ENCODE results near the gene AKR1B1. TPM values are rescaled to one million over a fixed set of nuclear protein-coding genes. Genes with fewer than 3 reads are reported as not detected.

AKR1B1 gene
- total RNA-seq, 1 donor from 2014 or later: 52.8 TPM

DNA sequence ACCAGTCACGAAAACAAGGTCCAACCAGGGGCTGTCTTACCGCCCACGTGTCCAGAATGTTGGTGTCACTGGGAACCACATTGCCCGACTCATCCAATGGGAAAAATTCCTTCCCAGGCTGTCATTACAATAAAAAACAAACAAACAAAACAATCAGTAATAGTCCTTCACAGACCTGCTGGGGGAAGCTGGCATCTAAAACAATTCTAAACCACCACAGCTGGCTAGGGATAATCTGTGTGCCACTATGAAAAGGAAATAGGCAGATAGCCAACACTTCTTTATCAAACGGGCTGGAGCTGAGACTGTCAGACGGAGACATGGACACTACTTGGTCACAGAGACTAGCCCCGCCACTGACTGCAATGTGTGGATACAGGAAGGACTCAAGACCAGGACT lies 9.2 kb downstream of the AKR1B1 start:
- H3K27me3 Mint-ChIP-seq (ENCODE audit: unreplicated experiment): peaks cover 4% of the 10 kb centered on the region
- H3K27ac Mint-ChIP-seq (ENCODE audit: unreplicated experiment): no peak overlapping the region
- no peak for DNase-seq (ENCODE audit: low spot score)
- H3K36me3 Mint-ChIP-seq (ENCODE audit: low read depth, unreplicated experiment): peaks cover 27% of the 10 kb centered on the region
- peaks cover 7% of the 10 kb centered on the region for H3K4me1 Mint-ChIP-seq (ENCODE audit: unreplicated experiment)
- TF ChIP-seq, protein P1, sequence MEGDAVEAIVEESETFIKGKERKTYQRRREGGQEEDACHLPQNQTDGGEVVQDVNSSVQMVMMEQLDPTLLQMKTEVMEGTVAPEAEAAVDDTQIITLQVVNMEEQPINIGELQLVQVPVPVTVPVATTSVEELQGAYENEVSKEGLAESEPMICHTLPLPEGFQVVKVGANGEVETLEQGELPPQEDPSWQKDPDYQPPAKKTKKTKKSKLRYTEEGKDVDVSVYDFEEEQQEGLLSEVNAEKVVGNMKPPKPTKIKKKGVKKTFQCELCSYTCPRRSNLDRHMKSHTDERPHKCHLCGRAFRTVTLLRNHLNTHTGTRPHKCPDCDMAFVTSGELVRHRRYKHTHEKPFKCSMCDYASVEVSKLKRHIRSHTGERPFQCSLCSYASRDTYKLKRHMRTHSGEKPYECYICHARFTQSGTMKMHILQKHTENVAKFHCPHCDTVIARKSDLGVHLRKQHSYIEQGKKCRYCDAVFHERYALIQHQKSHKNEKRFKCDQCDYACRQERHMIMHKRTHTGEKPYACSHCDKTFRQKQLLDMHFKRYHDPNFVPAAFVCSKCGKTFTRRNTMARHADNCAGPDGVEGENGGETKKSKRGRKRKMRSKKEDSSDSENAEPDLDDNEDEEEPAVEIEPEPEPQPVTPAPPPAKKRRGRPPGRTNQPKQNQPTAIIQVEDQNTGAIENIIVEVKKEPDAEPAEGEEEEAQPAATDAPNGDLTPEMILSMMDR (IDR thresholded peaks at IDR 0.05; ENCODE audit: unreplicated experiment): no peak
- H3K4me3 Mint-ChIP-seq (ENCODE audit: unreplicated experiment): peak overlapping the region; percentile 51
- H3K9me3 Mint-ChIP-seq (ENCODE audit: unreplicated experiment): no peaks in the 10 kb centered on the region

DNA sequence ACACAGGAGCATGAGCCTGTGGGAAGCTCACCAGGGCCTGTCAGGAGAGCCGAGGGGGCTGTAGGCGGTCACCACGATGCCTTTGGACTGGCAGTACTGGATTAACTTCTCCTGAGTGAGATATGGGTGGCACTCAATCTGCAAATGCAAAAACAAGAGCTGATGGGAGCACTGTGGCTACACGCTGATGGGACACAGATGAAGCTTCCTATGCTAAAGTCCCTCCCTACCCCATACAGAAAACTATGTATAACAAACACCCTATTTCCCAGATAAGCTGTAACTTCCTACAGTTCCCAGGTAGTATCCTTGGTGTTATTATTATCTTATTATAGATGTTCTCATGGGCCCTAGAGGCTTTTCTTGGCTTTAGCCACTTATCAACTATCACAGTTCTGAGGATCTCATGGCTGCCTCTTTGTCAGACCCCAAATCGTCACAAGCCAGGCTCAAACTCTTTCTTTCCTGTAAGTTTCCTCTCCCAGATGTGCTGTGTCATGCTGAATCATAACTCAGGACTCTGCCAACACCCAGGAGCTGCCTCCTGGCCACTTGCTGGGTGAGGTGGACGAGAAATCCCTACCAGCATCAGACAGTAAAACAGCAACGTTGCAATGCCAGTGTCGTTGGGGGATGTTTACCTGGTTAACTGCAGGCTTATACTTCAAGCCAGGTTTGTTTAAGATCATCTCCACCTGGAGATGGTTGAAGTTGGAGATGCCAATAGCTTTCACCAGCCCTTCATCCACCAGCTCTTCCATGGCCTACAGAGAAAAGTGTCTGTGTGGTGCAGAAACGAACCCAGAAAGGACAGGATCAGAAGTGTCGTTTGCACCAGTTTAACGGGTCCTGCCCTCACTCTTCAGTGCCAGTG lies 10.3 kb downstream of the AKR1B1 start:
- Mint-ChIP-seq H3K9me3 (ENCODE audit: unreplicated experiment) (no peaks in the 10 kb centered on the region), H3K4me1 (ENCODE audit: unreplicated experiment) (peaks cover 4% of the 10 kb centered on the region), H3K27ac (ENCODE audit: unreplicated experiment) (no peak overlapping the region), H3K27me3 (ENCODE audit: unreplicated experiment) (peaks cover 6% of the 10 kb centered on the region), H3K4me3 (ENCODE audit: unreplicated experiment) (no peak overlapping the region), H3K36me3 (ENCODE audit: low read depth, unreplicated experiment) (peaks cover 35% of the 10 kb centered on the region)
- no peak for DNase-seq (ENCODE audit: low spot score)
- TF ChIP-seq, protein P1 (IDR thresholded peaks at IDR 0.05; ENCODE audit: unreplicated experiment): no peak

DNA sequence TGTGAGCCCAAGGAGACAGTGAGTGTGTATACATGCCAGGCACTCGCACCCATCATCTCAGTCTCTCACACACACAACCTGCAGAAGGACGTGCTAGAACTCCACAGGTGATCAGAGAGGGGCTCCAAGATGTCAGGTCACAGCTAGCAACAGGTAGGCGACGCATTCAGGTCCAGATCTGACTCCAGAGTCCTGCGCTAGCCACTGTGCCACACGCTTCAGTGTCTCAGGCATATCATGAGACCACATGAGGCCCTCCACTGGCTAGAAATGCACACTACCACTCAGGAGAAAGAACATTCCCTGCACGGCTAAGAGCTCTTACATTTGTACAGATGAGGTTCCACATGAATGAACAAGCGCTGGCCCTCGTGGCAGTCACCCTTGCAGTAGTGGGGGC lies 11.5 kb downstream of the AKR1B1 start:
- TF ChIP-seq, protein P1 (IDR thresholded peaks at IDR 0.05; ENCODE audit: unreplicated experiment): no peak
- Mint-ChIP-seq H3K4me3 (ENCODE audit: unreplicated experiment) (no peak overlapping the region), H3K9me3 (ENCODE audit: unreplicated experiment) (no peaks in the 10 kb centered on the region), H3K27me3 (ENCODE audit: unreplicated experiment) (peaks cover 4% of the 10 kb centered on the region), H3K36me3 (ENCODE audit: low read depth, unreplicated experiment) (peaks cover 39% of the 10 kb centered on the region), H3K4me1 (ENCODE audit: unreplicated experiment) (peaks cover 4% of the 10 kb centered on the region), H3K27ac (ENCODE audit: unreplicated experiment) (peak overlapping the region; percentile 18)
- DNase-seq (ENCODE audit: low spot score): no peak

DNA sequence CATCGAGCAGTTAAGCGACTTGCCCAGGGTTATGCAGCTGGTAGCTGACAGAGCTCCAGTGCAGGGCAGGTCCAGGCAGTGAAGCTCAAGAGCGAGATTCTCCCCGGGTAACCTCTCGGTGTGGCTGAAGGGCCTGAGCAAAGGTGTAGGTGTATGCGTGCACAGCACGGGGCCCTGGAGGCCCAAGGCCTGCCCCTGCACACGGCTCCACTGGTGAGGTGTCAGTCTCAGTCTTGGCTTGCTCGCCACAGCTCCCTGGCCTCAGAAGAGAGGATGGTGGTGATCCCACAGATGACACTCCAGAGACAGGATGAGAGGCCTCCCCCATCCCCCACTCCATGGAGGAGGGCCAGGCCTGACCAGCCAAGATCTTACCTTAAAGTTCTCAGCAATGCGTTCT lies 12.0 kb downstream of the AKR1B1 start:
- H3K36me3 Mint-ChIP-seq (ENCODE audit: low read depth, unreplicated experiment): peaks cover 39% of the 10 kb centered on the region
- TF ChIP-seq, protein P1 (IDR thresholded peaks at IDR 0.05; ENCODE audit: unreplicated experiment): no peak
- no peak overlapping the region for H3K27ac Mint-ChIP-seq (ENCODE audit: unreplicated experiment)
- no peak for DNase-seq (ENCODE audit: low spot score)
- no peaks in the 10 kb centered on the region for H3K9me3 Mint-ChIP-seq (ENCODE audit: unreplicated experiment)
- peaks cover 4% of the 10 kb centered on the region for H3K4me1 Mint-ChIP-seq (ENCODE audit: unreplicated experiment)
- no peak overlapping the region for H3K4me3 Mint-ChIP-seq (ENCODE audit: unreplicated experiment)
- H3K27me3 Mint-ChIP-seq (ENCODE audit: unreplicated experiment): peaks cover 4% of the 10 kb centered on the region

DNA sequence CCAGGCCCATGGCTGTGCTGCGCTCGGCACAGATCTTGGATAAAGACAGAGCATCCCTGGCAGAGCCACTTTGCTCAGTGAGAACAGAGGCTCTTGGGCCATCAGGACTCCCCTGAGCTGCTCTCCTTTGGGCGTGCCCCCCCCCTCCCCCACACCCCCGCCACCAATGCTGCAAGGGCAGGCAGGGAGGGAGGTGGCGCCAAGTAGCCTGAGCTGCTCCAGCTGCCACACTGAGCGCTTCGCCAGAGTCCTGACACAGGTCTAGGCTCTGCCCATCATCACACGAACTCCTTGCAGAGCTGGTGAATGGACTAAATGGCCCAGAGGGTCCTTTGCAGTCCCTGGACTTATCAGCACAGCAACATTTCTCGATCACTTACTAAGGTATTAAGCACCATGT lies 12.5 kb downstream of the AKR1B1 start:
- Mint-ChIP-seq H3K4me1 (ENCODE audit: unreplicated experiment) (peaks cover 4% of the 10 kb centered on the region), H3K36me3 (ENCODE audit: low read depth, unreplicated experiment) (peaks cover 39% of the 10 kb centered on the region)

More for the DNA sequence above, 12.5 kb downstream of the AKR1B1 start:
- Mint-ChIP-seq H3K27ac (ENCODE audit: unreplicated experiment) (no peak overlapping the region), H3K9me3 (ENCODE audit: unreplicated experiment) (no peaks in the 10 kb centered on the region), H3K4me3 (ENCODE audit: unreplicated experiment) (no peak overlapping the region), H3K27me3 (ENCODE audit: unreplicated experiment) (peaks cover 4% of the 10 kb centered on the region)
- no peak for DNase-seq (ENCODE audit: low spot score)
- TF ChIP-seq, protein P1 (IDR thresholded peaks at IDR 0.05; ENCODE audit: unreplicated experiment): no peak
